Adrenal gland (tissue), 12 donors: ENCODE measurements around the gene SYT7. TPM values are rescaled to one million over a fixed set of nuclear protein-coding genes. Genes with fewer than 3 reads are reported as not detected.
"Not testable (repeated sequence)": the region's sequence is repeated elsewhere in the genome, so short reads cannot be mapped to it uniquely, and the experiment has no call there.

Experiments used
- DNase-seq, 7 donors: peaks; one replicate each; pipeline ENCODE4 v3.0.0-alpha.2; 2019 to 2020
- H3K27ac ChIP-seq, 5 donors: fragments of 200-600 bp; sonication (generic) in 4 of 5; 1 replicate in 3 of 5; 2 replicates in 2 of 5; pipeline versions ENCODE4 v1.5.1 to v1.8.0; 2016 to 2020; ENCODE audit warnings: mild to moderate bottlenecking in 1 of 5
- H3K27me3 ChIP-seq: fragments of 200-600 bp; 2 replicates; pipeline ENCODE4 v1.8.0; 2021
- H3K36me3 ChIP-seq, 2 donors: fragments of 200-600 bp; replicated peaks in 1 of 2; 1 replicate in 1 of 2; 2 replicates in 1 of 2; pipeline versions ENCODE4 v1.5.1 to v1.8.0; 2018 to 2022
- H3K4me1 ChIP-seq, 2 donors: fragments of 200-600 bp; replicated peaks in 1 of 2; 1 replicate in 1 of 2; 2 replicates in 1 of 2; pipeline versions ENCODE4 v1.5.1 to v1.8.0; 2018 to 2021
- H3K4me3 ChIP-seq, 4 donors: fragments of 200-600 bp; sonication (generic) in 3 of 4; one replicate each; pipeline ENCODE4 v1.5.1; 2016 to 2018
- H3K9me3 ChIP-seq, 3 donors: fragments of 200-600 bp; sonication (generic) in 1 of 3; replicated peaks in 1 of 3; 1 replicate in 2 of 3; 2 replicates in 1 of 3; pipeline versions ENCODE4 v1.5.1 to v1.8.0; 2016 to 2021
- POLR2A ChIP-seq, 2 donors: fragments of 450-650 bp; IDR thresholded peaks; one replicate each; pipeline ENCODE4 v1.6.1; 2017; ENCODE audit warnings: antibody characterized with exemption in 2 of 2, mild to moderate bottlenecking in 2 of 2, moderate library complexity in 1 of 2
- WGBS, 4 donors: extraction: QIAGEN DNeasy Blood & Tissue Kit in 2 of 4; methylation state at CpG; one replicate each; pipeline versions ENCODE4 v1.1.5 to v1.1.7; 2013 to 2017; 5-methylcytosine and 5-hydroxymethylcytosine counted together
- intact Hi-C, 2 donors: fragments of 100-400 bp; cut with DNase I; formaldehyde crosslinking; loops; one replicate each; pipeline versions ENCODE4 v1.14.1 to v1.15.0; 2022 to 2023
- polyA plus RNA-seq, 3 donors: library from polyadenylated mRNA; stranded (reverse); fragments of 200-250 nt in 2 of 3; fragments of 350-450 nt in 1 of 3; fragmentation: Illumina TruSeq in 1 of 3; extraction: RNeasy Lipid Tissue Mini Kit (QIAGEN cat#74804) in 1 of 3; gene quantifications; one replicate each; pipeline ENCODE4 v1.2.3, GENCODE V29; 2013 to 2014
- total RNA-seq, 9 donors: library from RNA; depleted of rRNA in 4 of 9; stranded (reverse); fragments of >200 nt in 4 of 9; fragments of 120-200 nt in 1 of 9; fragmentation: NEBNext Ultra II Directional in 1 of 9; extraction: Animal tissue kit (Norgen Biotek cat#: 25700) in 1 of 9; gene quantifications; one replicate each; pipeline versions ENCODE4 v1.1.0 to v1.2.4, GENCODE V29; 2013 to 2023
- TF ChIP-seq, protein P1 (sequence below), 6 experiments: fragments of 450-650 bp in 4 of 6; fragments of 200-600 bp in 2 of 6; sonication (generic) in 1 of 6; IDR thresholded peaks; 1 replicate in 5 of 6; 2 replicates in 1 of 6; pipeline versions ENCODE4 v1.5.1 to v1.8.0; 2016 to 2021; ENCODE audit warnings: antibody characterized with exemption in 6 of 6, mild to moderate bottlenecking in 2 of 6, moderate library complexity in 1 of 6
- donor health status: healthy with polysubstance abuse.
- donor health status: Bipolar disorder and iron deficiency.
- donor health status: DM: yes; HTN: yes; CAD: no.
- donor health status: DM: no; HTN: no; CAD: no.
- donor health status: DM: no; HTN: no; CAD: no.
- donor health status: DM: yes; HTN: yes; CAD: no.

SYT7 gene
- total and polyA plus RNA-seq, 12 donors, result 0.09 to 6.8 (median 1.3) TPM; not detected in 1

DNA sequence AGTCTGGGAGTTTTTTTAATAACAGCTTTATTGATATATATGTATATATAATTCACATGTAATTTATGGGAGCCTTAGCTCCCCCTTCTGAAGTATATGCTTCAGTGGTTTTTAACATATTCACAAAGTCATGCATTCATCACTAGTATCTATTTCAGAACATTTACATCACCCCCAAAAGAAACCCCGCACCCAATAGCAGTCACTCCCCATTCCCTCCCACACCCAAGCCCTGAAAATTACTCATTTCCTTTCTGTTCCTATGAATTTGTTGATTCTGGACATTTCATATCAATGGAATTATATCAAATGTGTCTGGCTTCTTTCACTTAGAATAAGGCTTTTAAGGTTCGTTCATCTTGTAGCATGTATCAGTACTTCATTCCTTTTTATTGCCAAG, 35.6 kb upstream of the SYT7 start:
- Histone ChIP-seq H3K4me3 (no peak overlapping the region), H3K27me3 (peaks cover 13% of the 10 kb centered on the region), H3K36me3 (no peaks in the 10 kb centered on the region), H3K4me1 (no peaks in the 10 kb centered on the region), H3K9me3 (no peaks in the 10 kb centered on the region), H3K27ac (no peak overlapping the region)
- TF ChIP-seq, protein P1, sequence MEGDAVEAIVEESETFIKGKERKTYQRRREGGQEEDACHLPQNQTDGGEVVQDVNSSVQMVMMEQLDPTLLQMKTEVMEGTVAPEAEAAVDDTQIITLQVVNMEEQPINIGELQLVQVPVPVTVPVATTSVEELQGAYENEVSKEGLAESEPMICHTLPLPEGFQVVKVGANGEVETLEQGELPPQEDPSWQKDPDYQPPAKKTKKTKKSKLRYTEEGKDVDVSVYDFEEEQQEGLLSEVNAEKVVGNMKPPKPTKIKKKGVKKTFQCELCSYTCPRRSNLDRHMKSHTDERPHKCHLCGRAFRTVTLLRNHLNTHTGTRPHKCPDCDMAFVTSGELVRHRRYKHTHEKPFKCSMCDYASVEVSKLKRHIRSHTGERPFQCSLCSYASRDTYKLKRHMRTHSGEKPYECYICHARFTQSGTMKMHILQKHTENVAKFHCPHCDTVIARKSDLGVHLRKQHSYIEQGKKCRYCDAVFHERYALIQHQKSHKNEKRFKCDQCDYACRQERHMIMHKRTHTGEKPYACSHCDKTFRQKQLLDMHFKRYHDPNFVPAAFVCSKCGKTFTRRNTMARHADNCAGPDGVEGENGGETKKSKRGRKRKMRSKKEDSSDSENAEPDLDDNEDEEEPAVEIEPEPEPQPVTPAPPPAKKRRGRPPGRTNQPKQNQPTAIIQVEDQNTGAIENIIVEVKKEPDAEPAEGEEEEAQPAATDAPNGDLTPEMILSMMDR (IDR thresholded peaks at IDR 0.05), result no peak
- TF ChIP-seq POLR2A (IDR thresholded peaks at IDR 0.05), result no peak
- 67 to 77% (median 72%) methylated on average over 2 of the region's 2 CpGs for WGBS, 4 donors
- intact Hi-C loops, result no loop called here
- DNase-seq, result no peak

- H3K27ac ChIP-seq, H3K9me3 ChIP-seq, H3K27me3 ChIP-seq, H3K36me3 ChIP-seq, H3K4me3 ChIP-seq, DNase-seq, H3K4me1 ChIP-seq, intact Hi-C loops: not testable (repeated sequence)
- WGBS, 4 donors, result 66 to 83% (median 70%) methylated on average over 6 of the region's 6 CpGs
Observed at GRCh38 chr11:61614782-61615181, 33.9 kb upstream of the SYT7 start.

DNA sequence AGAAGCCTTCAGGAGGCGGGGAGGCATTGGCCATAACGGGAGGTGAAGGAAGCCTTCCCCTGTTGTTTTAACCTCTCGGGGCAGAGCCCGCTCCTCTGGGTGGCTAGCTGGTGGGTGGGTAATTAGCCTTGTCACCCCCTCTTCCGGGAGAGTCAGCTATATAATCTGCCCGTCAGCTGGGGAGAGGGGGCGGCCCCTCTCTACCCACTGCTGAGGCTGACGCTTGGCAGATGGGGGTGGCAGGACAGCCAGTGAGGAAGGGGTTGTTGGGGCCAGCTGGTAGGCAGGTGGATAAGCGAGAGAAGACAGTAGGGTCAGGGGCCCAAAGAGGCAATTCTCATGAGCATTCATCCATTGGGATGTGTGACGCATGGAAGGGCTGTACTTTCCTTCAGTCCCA, 33.0 kb upstream of the SYT7 start:
- intact Hi-C loops, result no loop called here
- Histone ChIP-seq H3K4me1 (no peaks in the 10 kb centered on the region), H3K9me3 (no peaks in the 10 kb centered on the region), H3K27me3 (no peaks in the 10 kb centered on the region), H3K36me3 (no peaks in the 10 kb centered on the region), H3K27ac (no peak overlapping the region), H3K4me3 (no peak overlapping the region)
- 56 to 61% (median 59%) methylated on average over 9 to 10 of the region's 10 CpGs for WGBS, 4 donors
- TF ChIP-seq, protein P1 (IDR thresholded peaks at IDR 0.05), result no peak
- TF ChIP-seq POLR2A (IDR thresholded peaks at IDR 0.05), result no peak
- no peak for DNase-seq

GRCh38 chr11:61613051-61613450, 32.2 kb upstream of the SYT7 start:
- TF ChIP-seq, protein P1 (IDR thresholded peaks at IDR 0.05), result no peak
- TF ChIP-seq POLR2A (IDR thresholded peaks at IDR 0.05), result no peak
- WGBS, 4 donors, result 64 to 77% (median 71%) methylated on average over 9 of the region's 9 CpGs
- no peak overlapping the region for H3K4me3 ChIP-seq
- H3K9me3 ChIP-seq, result no peaks in the 10 kb centered on the region
- intact Hi-C loops, result no loop called here
- DNase-seq, result no peak
- no peak overlapping the region for H3K27ac ChIP-seq
- no peaks in the 10 kb centered on the region for H3K27me3 ChIP-seq
- no peaks in the 10 kb centered on the region for H3K36me3 ChIP-seq
- no peaks in the 10 kb centered on the region for H3K4me1 ChIP-seq

DNA sequence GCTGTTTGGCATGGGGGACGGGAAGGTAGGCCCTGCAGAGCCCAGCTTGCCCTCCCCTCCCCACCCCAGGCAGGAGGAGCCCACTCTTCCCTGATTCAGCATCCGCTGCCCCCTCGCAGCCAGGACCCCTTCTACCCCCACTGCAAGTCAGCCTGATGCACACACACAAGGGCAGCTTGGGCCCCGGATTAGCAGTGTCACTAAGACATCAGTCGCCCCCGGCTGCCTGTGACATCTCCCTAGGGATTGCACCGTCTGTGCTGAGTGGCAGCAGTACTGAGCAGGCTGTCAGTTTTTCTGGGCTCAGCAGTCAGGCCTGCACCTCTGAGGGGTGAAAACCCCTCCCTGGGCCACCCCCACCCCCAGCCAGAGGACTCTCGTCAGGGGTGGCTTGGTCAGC, 30.4 kb upstream of the SYT7 start:
- no peaks in the 10 kb centered on the region for H3K36me3 ChIP-seq
- no peaks in the 10 kb centered on the region for H3K9me3 ChIP-seq
- H3K4me1 ChIP-seq, result no peaks in the 10 kb centered on the region
- intact Hi-C loops, result no loop called here
- no peak for DNase-seq
- no peak for TF ChIP-seq POLR2A (IDR thresholded peaks at IDR 0.05)
- TF ChIP-seq, protein P1 (IDR thresholded peaks at IDR 0.05), result no peak
- no peaks in the 10 kb centered on the region for H3K27me3 ChIP-seq
- H3K27ac ChIP-seq, result peak overlapping the region in 1 of 5 donors; percentile 21
- no peak overlapping the region for H3K4me3 ChIP-seq
- WGBS, 4 donors, result 78 to 84% (median 81%) methylated on average over 4 to 8 of the region's 8 CpGs
